A549 (cell line): ENCODE data around the gene PPTC7.

Experiments
- CHD2 ChIP-seq: fragments of 150-350 bp; IDR thresholded peaks from 2 replicates; pipeline ENCODE4 v1.6.1; 2014; ENCODE audit warnings: low read length; ENCODE audit not compliant: partially characterized antibody
- EP300 ChIP-seq, 2 experiments: fragments of >200 bp; sonication (Bioruptor Twin); formaldehyde crosslinking; IDR thresholded peaks; 2 replicates in 1 of 2; 3 replicates in 1 of 2; pipeline ENCODE4 v1.6.1; 2016 to 2017
- KDM5A ChIP-seq: fragments of 200-600 bp; sonication (generic); IDR thresholded peaks from 2 replicates; pipeline ENCODE4 v1.6.1; 2016; ENCODE audit warnings: antibody characterized with exemption, mild to moderate bottlenecking
- MAZ ChIP-seq: fragments of 150-350 bp; IDR thresholded peaks from 2 replicates; pipeline ENCODE4 v1.6.1; 2014; ENCODE audit warnings: antibody characterized with exemption, low read depth, low read length, borderline replicate concordance
- PBX3 ChIP-seq: IDR thresholded peaks from 2 replicates; pipeline ENCODE4 v1.6.1; 2012
- REST ChIP-seq: fragments of 200-600 bp; sonication (generic); IDR thresholded peaks from 2 replicates; pipeline ENCODE4 v1.6.1; 2016; ENCODE audit warnings: antibody characterized with exemption, mild to moderate bottlenecking, moderate library complexity
- RNF2 ChIP-seq: fragments of 200-600 bp; sonication (generic); IDR thresholded peaks from 2 replicates; pipeline ENCODE4 v1.6.1; 2016; ENCODE audit warnings: low read depth, mild to moderate bottlenecking, antibody characterized with exemption, moderate library complexity, borderline replicate concordance
- ZC3H11A ChIP-seq: fragments of 450-650 bp; IDR thresholded peaks from 2 replicates; pipeline ENCODE4 v1.6.1; 2014; ENCODE audit warnings: antibody characterized with exemption, mild to moderate bottlenecking
- TF ChIP-seq, protein P1 (sequence below): IDR thresholded peaks from 2 replicates; pipeline ENCODE4 v1.6.1; 2012
- TF ChIP-seq, protein P2 (sequence below): fragments of >200 bp; sonication (Bioruptor Twin); formaldehyde crosslinking; IDR thresholded peaks from 3 replicates; pipeline ENCODE4 v1.5.1; 2016

GRCh38 chr12:110583137-110584059 is at the start of gene PPTC7:
- TF ChIP-seq, protein P1, sequence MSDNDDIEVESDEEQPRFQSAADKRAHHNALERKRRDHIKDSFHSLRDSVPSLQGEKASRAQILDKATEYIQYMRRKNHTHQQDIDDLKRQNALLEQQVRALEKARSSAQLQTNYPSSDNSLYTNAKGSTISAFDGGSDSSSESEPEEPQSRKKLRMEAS = no peak
- TF ChIP-seq ZC3H11A (no peak), REST (no peak), EP300 (IDR thresholded peaks at IDR 0.05) (no peak), KDM5A (no peak), RNF2 (no peak), MAZ (no peak), PBX3 (no peak), CHD2 (no peak)
- TF ChIP-seq, protein P2, sequence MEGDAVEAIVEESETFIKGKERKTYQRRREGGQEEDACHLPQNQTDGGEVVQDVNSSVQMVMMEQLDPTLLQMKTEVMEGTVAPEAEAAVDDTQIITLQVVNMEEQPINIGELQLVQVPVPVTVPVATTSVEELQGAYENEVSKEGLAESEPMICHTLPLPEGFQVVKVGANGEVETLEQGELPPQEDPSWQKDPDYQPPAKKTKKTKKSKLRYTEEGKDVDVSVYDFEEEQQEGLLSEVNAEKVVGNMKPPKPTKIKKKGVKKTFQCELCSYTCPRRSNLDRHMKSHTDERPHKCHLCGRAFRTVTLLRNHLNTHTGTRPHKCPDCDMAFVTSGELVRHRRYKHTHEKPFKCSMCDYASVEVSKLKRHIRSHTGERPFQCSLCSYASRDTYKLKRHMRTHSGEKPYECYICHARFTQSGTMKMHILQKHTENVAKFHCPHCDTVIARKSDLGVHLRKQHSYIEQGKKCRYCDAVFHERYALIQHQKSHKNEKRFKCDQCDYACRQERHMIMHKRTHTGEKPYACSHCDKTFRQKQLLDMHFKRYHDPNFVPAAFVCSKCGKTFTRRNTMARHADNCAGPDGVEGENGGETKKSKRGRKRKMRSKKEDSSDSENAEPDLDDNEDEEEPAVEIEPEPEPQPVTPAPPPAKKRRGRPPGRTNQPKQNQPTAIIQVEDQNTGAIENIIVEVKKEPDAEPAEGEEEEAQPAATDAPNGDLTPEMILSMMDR = no peak
